ENCODE measurements around the gene CREB5.

- TF ChIP-seq CTCF (IDR thresholded peaks at IDR 0.05) (no peak), POLR2A (IDR thresholded peaks at IDR 0.05) (no peak), EP300 (IDR thresholded peaks at IDR 0.05) (no peak)
Measured at GRCh38 chr7:28855538-28856217, 443.4 kb downstream of the CREB5 start.
